SK-N-SH treated with all-trans-retinoic acid at 6 μM for 48 hours (cell line): Measurements from ENCODE around the gene SIK3.

Experiments
- ATAC-seq: fragments of 200-7000 bp; cut with Tn5 transposase; 3 replicates; pipeline ENCODE4 v1.9.1; 2020; ENCODE audit warnings: mild to moderate bottlenecking, moderate library complexity
- ARNTL ChIP-seq: fragments of 450-650 bp; formaldehyde crosslinking; IDR thresholded peaks from 2 replicates; pipeline ENCODE4 v1.5.0; 2020; ENCODE audit warnings: low read depth, mild to moderate bottlenecking, moderate library complexity, borderline replicate concordance
- CREB5 ChIP-seq: fragments of 250-450 bp; sonication (Bioruptor Pico); IDR thresholded peaks from 2 replicates; pipeline ENCODE4 v1.5.1; 2020; ENCODE audit warnings: low read depth, mild to moderate bottlenecking, moderate library complexity
- CSDC2 ChIP-seq: fragments of 250-450 bp; sonication (Bioruptor Pico); IDR thresholded peaks from 2 replicates; pipeline ENCODE4 v1.5.0; 2020; ENCODE audit warnings: mild to moderate bottlenecking, moderate library complexity
- CSRNP3 ChIP-seq: fragments of 250-450 bp; sonication (Bioruptor Pico); IDR thresholded peaks from 2 replicates; pipeline ENCODE4 v1.5.1; 2021; ENCODE audit warnings: mild to moderate bottlenecking, moderate library complexity
- ISL1 ChIP-seq: fragments of 250-450 bp; sonication (Bioruptor Pico); IDR thresholded peaks from 2 replicates; pipeline ENCODE4 v2.1.2; 2022; ENCODE audit warnings: mild to moderate bottlenecking, moderate library complexity
- OSR1 ChIP-seq: fragments of 250-450 bp; sonication (Bioruptor Pico); IDR thresholded peaks from 2 replicates; pipeline ENCODE4 v1.8.0; 2022; ENCODE audit warnings: moderate library complexity, mild to moderate bottlenecking, inconsistent platforms
- PATZ1 ChIP-seq: fragments of 250-450 bp; sonication (Bioruptor Pico); IDR thresholded peaks from 2 replicates; pipeline ENCODE4 v1.8.0; 2020; ENCODE audit warnings: mild to moderate bottlenecking, moderate library complexity, borderline replicate concordance
- POU6F1 ChIP-seq: fragments of 250-450 bp; sonication (Bioruptor Pico); IDR thresholded peaks from 2 replicates; pipeline ENCODE4 v1.8.0; 2021; ENCODE audit warnings: low read depth, mild to moderate bottlenecking, moderate library complexity, borderline replicate concordance
- TCF4 ChIP-seq: fragments of 250-450 bp; sonication (Bioruptor Pico); IDR thresholded peaks from 2 replicates; pipeline ENCODE4 v1.8.0; 2021; ENCODE audit warnings: mild to moderate bottlenecking, moderate library complexity, borderline replicate concordance
- TOX ChIP-seq: fragments of 250-450 bp; sonication (Bioruptor Pico); IDR thresholded peaks from 2 replicates; pipeline ENCODE4 v1.8.0; 2021; ENCODE audit warnings: mild to moderate bottlenecking, moderate library complexity, borderline replicate concordance
- TSHZ2 ChIP-seq: fragments of 250-450 bp; sonication (Bioruptor Pico); IDR thresholded peaks from 2 replicates; pipeline ENCODE4 v1.5.0; 2020; ENCODE audit warnings: mild to moderate bottlenecking, moderate library complexity
- ZC3H10 ChIP-seq: fragments of 250-450 bp; sonication (Bioruptor Pico); IDR thresholded peaks from 2 replicates; pipeline ENCODE4 v1.5.1; 2021; ENCODE audit warnings: mild to moderate bottlenecking, moderate library complexity
- ZFP30 ChIP-seq: fragments of 450-650 bp; formaldehyde crosslinking; IDR thresholded peaks from 2 replicates; pipeline ENCODE4 v1.5.0; 2022; ENCODE audit warnings: mild to moderate bottlenecking, moderate library complexity
- ZNF565 ChIP-seq: fragments of 450-650 bp; formaldehyde crosslinking; conservative IDR thresholded peaks from 2 replicates; pipeline ENCODE4 v1.5.0; 2020; ENCODE audit warnings: low read depth, mild to moderate bottlenecking, moderate library complexity
- ZNF70 ChIP-seq: fragments of 450-650 bp; formaldehyde crosslinking; IDR thresholded peaks from 2 replicates; pipeline ENCODE4 v1.5.0; 2020; ENCODE audit warnings: mild to moderate bottlenecking, moderate library complexity
- ZNF8 ChIP-seq: fragments of 450-650 bp; formaldehyde crosslinking; IDR thresholded peaks from 2 replicates; pipeline ENCODE4 v1.5.0; 2020; ENCODE audit warnings: mild to moderate bottlenecking, moderate library complexity

Gene SIK3

GRCh38 chr11:116970485-116971292, 127.5 kb downstream of the SIK3 start:
- ATAC-seq = no peak
- no peak for TF ChIP-seq ZC3H10 (CRISPR knock-in tag)
- TF ChIP-seq TOX (CRISPR knock-in tag) = no peak
- TF ChIP-seq CSDC2 (CRISPR knock-in tag) = no peak
- no peak for TF ChIP-seq ZNF70 (CRISPR knock-in tag)
- no peak for TF ChIP-seq ZNF565 (CRISPR knock-in tag)
- TF ChIP-seq TCF4 (CRISPR knock-in tag) = no peak
- TF ChIP-seq ZNF8 (CRISPR knock-in tag) = no peak
- no peak for TF ChIP-seq ARNTL (CRISPR knock-in tag)
- no peak for TF ChIP-seq POU6F1 (CRISPR knock-in tag)
- TF ChIP-seq TSHZ2 (CRISPR knock-in tag) = no peak
- TF ChIP-seq PATZ1 = no peak

- ATAC-seq = no peak
- no peak for TF ChIP-seq TCF4 (CRISPR knock-in tag)
- TF ChIP-seq ZNF70 (CRISPR knock-in tag) = no peak
- no peak for TF ChIP-seq OSR1 (CRISPR knock-in tag)
- TF ChIP-seq ZNF8 (CRISPR knock-in tag) = no peak
- TF ChIP-seq TOX (CRISPR knock-in tag) = no peak
- no peak for TF ChIP-seq CREB5 (CRISPR knock-in tag)
- no peak for TF ChIP-seq TSHZ2 (CRISPR knock-in tag)
- no peak for TF ChIP-seq ZFP30
- no peak for TF ChIP-seq ISL1
- no peak for TF ChIP-seq ARNTL (CRISPR knock-in tag)
Measured at GRCh38 chr11:116969694-116970093, 128.5 kb downstream of the SIK3 start.

- no peak for ATAC-seq
- no peak for TF ChIP-seq CREB5 (CRISPR knock-in tag)
- TF ChIP-seq TSHZ2 (CRISPR knock-in tag) = no peak
- no peak for TF ChIP-seq ZFP30
- TF ChIP-seq CSRNP3 (CRISPR knock-in tag) = no peak
- TF ChIP-seq ZNF70 (CRISPR knock-in tag) = no peak
- no peak for TF ChIP-seq CSDC2 (CRISPR knock-in tag)
Measured at GRCh38 chr11:116964269-116964668, 134.0 kb downstream of the SIK3 start.
